Stimulated activated CD8-positive, alpha-beta memory T cell treated with anti-CD3 and anti-CD28 coated beads, Interleukin-4, amount 100 ng/mL, for 1 hour (primary cell): ENCODE measurements around the gene MAL.

Experiments
- DNase-seq, 2 donors: peaks; one replicate each; pipeline ENCODE4 v3.0.0-alpha.2; 2020; ENCODE audit warnings: low read depth in 2 of 2, low spot score in 1 of 2

MAL gene

DNA sequence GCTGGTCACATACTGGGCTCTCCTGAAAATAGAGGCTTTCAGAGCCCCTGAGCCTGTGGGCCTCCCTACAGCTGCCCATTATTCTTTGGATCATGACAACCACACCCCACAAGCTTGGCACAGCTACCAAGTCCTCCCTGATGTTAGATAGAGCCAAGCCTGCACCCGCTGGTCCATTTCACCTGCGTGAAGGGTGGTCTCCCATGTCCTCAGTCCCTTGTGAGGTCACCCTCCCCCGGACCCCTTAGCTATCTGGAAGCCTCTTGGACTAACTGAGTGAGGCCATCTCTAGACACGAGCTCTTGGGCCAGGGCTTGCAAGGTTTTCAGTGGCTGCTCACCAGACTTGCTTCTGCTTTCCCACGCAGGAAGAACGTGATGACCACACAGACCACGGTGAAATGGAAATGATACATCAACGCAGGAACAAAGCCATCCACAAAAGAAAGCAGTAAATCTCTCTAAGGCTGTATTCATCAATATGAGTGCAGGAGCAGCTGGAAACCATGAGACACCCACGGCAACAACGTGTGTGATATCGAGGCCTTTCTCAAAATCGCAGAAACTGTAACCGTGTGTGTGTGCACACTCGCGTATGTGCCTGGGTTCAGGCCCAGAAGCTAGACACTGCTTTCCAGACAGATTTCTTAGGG lies 10.1 kb upstream of the MAL start:
- no peak for DNase-seq

- DNase-seq = no peak
These were observed 8.9 kb upstream of the MAL start for GRCh38 chr2:95016616-95017015.

GRCh38 chr2:95017071-95017501 lies 8.4 kb upstream of the MAL start:
- DNase-seq = no peak

GRCh38 chr2:95017836-95018235 lies 7.7 kb upstream of the MAL start:
- no peak for DNase-seq

- DNase-seq = no peak
These were observed 7.2 kb upstream of the MAL start for GRCh38 chr2:95018301-95018700.

- DNase-seq = no peak
These were observed 6.5 kb upstream of the MAL start for GRCh38 chr2:95018861-95019550.

- DNase-seq = no peak
These were observed 5.9 kb upstream of the MAL start for GRCh38 chr2:95019572-95019971.

DNA sequence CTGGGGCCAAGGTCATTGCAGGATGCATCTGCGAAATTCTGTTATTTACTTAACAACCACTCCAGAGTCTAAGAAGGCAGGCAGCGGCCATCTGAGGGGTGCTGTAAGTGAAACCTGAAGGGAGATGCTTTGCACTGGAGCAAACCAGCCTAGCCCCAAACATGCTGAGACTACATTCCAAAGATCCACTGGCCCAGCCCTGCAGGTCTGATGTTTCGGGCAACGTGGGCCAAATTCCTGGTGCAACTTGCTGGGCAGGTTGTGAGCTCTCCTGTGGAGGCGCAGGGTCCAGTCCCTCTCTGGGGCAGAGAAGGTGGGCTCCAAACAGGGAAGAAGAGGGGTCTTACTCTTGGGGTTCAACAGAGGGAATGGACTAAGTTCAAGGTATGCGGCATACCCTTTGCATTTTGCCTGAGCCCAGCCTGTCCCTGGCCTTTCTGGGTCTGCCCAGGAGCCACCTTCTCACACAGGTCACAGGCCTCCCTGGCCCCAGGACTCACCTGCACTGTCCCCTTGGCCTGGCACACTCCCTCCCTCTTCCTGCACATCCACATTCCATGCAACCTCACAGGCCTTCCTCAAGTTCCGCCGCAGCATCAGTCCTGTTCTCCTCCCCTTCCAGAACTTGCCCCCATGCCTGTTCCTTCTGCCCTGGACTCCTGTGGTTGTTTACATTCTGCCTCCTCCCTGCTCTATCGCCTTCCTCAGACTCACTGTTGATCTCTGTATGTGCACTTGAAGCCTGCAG lies 5.1 kb upstream of the MAL start:
- no peak for DNase-seq

DNA sequence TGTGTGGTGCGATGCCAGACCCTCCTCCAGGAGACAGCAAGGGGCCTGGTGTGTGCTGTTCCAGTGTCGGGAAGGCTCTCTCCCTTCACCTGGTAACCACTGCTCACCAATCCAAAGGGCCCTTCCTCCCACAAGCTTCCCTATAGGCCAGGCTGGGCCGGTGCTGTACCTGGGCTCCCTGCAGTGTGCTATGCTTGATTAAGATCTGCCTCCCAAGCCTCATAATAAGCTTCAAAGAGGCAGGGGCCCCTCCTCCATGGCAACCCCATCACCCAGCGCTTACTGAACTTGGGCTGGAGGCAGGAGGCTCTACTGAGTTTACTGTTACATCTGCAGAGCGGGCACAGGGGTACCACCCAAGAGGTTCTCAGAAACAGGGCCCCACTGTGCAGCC lies 4.5 kb upstream of the MAL start:
- no peak for DNase-seq

GRCh38 chr2:95021847-95022246 lies 3.7 kb upstream of the MAL start:
- no peak for DNase-seq

GRCh38 chr2:95022309-95023221 lies 2.9 kb upstream of the MAL start:
- DNase-seq = peak; percentile 63 to 73

DNA sequence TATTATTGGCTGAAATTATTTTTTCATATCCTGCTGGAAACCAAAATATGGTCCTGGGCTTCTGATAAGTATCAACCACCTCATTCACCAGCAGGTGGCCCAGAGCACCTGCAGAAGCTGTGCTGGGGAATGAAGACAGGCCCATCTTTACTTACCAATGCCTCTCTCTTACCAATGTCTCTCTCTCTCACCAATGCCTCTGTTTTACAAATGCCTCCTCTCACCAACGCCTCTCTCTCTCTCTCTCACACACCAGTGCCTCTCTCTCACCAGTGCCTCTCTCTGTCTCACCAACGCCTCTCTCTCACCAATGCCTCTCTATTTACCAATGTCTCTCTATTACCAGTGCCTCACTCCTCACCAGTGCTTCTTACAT lies 2.3 kb upstream of the MAL start:
- peak in 1 of 2 donors; percentile 29 for DNase-seq

- no peak for DNase-seq
These were observed 1.1 kb upstream of the MAL start for GRCh38 chr2:95024371-95024770.

DNA sequence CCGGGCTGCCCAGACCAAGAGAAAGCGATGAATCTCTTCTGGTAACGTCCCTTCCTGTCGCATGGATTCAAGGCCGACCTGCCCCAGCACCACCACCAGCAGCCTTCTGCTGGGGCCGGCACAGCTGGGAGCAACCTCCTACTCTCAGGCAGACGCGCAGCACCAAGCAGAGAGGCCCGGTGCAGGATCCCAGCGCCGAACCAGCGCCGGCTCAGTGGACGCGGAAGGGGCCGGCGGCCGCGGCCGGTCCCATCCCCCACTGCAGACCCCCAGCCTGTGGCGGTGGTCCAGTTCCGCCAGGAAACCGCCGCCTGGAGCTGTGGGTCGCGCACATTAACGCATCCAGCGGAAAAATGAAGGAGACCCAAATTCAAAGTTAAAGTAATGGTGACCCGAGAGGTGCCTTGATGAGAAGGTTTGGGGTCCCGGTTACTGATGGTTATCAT lies 525 bp upstream of the MAL start:
- no peak for DNase-seq

- DNase-seq = no peak
These were observed 1.2 kb downstream of the MAL start for GRCh38 chr2:95026471-95027368.

GRCh38 chr2:95027369-95027720 lies 1.8 kb downstream of the MAL start:
- no peak for DNase-seq

DNA sequence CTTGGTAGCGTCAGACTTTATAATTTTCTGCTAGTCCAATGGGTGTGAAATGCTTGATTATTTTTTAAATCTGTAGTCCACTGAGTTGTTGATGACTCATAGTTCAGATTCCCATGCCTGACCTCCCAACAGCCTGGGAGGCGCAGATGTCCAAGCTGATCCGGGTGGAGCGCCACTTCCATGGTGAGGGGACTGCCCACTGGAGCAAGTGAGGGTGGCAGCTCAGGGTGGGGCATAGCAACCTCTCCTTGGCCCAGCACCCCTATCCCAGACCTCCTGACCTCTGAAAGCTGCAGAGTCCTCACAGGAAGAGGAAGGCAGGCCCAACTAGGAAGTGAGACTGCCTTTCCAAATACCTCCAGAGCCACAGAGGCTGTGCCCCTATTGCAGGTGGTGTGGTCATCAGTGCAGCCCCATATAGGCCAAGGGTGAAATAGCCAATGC lies 4.4 kb downstream of the MAL start:
- DNase-seq = no peak

DNA sequence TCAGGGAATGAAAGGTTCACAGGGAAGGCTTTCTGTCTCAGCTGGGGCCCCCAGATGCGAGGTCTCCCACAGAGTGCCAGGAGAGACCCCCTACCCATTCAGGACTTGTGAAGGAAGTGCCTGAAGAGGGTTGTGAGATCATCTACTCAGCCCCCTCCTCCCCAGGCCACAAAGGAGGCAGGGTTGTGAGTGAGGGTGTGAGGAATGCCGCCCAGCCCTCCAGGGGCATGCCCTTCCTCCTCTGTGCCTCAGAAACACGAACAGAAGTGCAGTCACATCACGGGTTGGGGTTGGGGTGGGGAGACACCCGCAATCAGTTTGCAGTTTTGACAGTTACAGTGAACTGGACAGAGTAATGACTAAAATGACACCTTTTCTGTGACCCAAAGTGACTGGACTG lies 5.0 kb downstream of the MAL start:
- no peak for DNase-seq

GRCh38 chr2:95031076-95031725 lies 5.7 kb downstream of the MAL start:
- DNase-seq = no peak

- no peak for DNase-seq
These were observed 6.2 kb downstream of the MAL start for GRCh38 chr2:95031726-95032116.
